COLO668 (cell line): ENCODE measurements around the gene TBC1D20.
A peak's percentile ranks its signal among the peaks of the same experiment; 100 is the strongest.

ENCODE experiments used
- DNase-seq: peaks from one replicate; lab custom pipeline; 2025; ENCODE audit not compliant: unreplicated experiment; lab: John Stamatoyannopoulos, UW

TBC1D20 gene

DNA sequence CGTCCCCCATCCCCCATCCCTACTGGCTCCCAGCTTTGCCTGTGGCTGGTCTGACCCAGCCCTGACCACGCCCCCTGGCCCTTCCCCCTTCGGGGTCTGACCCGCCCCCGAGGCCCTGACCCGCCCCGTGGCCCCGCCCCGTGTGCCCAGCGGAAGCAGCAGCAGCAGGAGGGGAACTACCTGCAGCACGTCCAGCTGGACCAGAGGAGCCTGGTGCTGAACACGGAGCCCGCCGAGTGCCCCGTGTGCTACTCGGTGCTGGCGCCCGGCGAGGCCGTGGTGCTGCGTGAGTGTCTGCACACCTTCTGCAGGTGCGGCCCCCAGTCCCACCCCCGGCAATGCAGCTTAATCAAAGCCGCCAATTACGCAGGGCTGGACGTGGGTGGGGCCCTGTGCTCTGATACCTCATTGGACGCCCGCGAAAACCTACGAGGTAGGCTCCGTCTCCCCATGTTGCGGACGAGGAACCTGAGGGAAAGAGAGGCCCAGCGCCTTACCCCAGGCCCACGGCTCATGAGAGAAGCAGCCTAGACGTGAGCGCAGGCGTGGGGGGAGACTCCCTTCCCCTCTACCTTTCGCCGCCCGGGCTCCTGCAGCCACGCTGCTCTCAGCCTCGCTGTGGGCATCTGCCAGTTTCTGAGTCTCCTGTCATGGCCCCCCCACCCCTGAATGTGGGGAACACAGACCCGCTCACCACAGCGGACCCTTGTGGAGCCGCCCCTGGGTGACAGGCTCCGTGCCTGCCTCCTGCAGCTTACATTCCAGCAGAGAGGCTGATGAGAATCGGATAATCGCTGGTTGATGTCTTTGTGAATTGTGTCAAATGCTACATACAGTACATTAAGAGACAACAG lies 41.4 kb downstream of the TBC1D20 start:
- peak; percentile 67 for DNase-seq

- no peak for DNase-seq
These were observed 42.1 kb downstream of the TBC1D20 start for GRCh38 chr20:420166-420620.

GRCh38 chr20:419556-420165 lies 42.7 kb downstream of the TBC1D20 start:
- peak; percentile 98 for DNase-seq

- no peak for DNase-seq
These were observed 43.4 kb downstream of the TBC1D20 start for GRCh38 chr20:418858-419365.

DNA sequence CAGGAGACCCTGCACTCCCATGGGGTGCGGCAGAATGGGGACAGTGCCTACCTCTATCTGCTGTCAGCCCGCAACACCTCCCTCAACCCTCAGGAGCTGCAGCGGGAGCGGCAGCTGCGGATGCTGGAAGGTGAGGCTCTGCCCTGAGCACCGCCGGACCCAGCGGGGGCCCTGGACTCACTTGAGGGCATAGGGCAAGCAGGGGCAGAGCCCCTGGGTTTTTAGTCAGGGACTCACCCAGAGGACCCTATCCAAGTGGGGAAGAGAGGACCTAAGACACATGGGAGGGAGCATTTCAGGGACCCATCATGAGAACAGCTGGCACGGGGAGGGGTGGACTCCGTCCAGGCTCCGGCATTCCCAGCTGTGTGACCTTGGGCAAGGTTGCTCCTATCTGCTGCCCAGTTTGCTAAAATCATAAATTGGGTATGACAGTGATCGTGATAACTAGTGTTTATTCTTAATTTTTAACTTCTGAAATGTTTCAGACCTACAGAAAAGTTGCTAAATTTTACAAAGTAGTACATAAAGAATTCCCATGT lies 44.5 kb downstream of the TBC1D20 start:
- no peak for DNase-seq

- no peak for DNase-seq
These were observed 45.2 kb downstream of the TBC1D20 start for GRCh38 chr20:416950-417800.

DNA sequence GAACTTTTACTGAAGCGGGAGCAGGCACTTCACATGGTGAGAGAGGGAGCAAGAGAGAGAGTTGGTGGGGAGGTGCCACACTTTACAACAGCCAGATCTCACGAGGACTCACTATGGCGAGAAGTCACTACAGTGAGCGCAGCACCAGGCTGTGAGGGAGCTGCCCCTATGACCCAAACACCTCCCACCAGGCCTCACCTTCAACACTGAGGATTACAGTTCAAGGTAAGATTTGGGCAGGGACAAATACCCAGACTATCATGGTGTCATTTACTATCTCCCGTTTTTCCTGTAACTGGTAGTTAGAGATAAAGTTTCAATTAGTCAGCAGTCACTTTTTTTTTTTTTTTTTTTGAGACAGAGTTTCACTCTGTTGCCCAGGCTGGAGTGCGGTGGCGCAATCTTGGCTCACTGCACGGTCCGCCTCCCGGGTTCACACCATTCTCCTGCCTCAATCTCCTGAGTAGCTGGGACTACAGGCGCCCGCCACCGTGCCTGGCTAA lies 46.5 kb downstream of the TBC1D20 start:
- DNase-seq = no peak

- DNase-seq = no peak
These were observed 48.2 kb downstream of the TBC1D20 start for GRCh38 chr20:414161-414560.

DNA sequence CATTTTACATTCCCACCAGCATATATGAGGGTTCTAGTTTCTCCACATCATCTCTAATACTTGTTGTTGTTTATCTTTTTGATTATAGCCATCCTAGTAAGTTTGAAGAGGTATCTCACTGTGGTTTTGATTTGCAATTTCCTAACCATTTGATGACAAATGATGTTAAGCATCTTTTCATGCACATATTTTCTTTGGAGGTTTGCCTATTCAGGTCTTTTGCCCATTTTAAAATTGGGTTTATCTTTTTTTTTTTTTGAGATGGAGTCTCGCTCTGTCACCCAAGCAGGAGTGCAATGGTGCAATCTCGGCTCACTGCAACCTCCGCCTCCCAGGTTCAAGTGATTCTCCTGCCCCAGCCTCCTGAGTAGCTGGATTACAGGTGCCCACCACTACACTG lies 50.3 kb downstream of the TBC1D20 start:
- DNase-seq = no peak

GRCh38 chr20:409697-410559 lies 52.4 kb downstream of the TBC1D20 start:
- peak; percentile 52 for DNase-seq

DNA sequence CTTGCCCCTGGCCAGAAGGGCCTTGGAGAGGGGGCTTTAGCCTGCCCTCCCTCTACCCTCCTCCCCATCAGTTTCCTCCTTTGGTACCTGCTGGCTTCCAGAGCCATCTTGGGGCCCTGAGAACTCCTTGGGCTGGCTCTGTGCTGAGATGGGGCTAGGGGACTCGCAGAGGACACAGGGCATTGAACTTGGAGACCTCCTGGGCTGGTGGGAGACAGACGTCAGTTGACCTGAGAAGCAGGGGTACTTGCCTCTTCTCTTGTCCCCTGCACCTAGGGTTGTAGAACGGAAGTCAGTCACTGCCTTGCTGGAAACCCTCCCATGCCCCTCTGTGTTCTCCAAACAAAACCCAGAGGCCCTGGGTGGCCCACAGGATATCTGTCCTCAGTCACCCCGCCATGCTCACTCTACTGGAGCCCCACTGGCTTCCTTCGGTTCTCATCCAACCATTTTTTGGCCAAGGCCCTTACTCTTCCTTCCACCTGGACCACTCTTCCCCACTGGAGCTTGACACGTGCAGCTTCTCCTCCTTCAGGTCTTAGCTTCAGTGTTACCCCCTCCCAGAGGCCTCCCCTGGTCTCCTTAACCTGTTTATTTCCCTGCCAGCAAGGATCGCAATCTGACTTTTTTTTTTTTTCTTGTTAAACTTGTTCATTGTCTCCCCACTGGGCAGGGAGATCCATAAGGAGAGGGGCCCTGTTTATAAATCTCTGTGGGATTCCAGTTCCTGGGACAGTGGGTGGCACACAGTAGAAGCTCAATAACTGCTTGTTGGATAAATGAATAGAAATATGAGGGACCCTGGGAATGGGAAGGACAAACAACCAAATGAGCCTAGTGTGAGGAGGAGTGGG lies 53.3 kb downstream of the TBC1D20 start:
- peak; percentile 45 for DNase-seq

DNA sequence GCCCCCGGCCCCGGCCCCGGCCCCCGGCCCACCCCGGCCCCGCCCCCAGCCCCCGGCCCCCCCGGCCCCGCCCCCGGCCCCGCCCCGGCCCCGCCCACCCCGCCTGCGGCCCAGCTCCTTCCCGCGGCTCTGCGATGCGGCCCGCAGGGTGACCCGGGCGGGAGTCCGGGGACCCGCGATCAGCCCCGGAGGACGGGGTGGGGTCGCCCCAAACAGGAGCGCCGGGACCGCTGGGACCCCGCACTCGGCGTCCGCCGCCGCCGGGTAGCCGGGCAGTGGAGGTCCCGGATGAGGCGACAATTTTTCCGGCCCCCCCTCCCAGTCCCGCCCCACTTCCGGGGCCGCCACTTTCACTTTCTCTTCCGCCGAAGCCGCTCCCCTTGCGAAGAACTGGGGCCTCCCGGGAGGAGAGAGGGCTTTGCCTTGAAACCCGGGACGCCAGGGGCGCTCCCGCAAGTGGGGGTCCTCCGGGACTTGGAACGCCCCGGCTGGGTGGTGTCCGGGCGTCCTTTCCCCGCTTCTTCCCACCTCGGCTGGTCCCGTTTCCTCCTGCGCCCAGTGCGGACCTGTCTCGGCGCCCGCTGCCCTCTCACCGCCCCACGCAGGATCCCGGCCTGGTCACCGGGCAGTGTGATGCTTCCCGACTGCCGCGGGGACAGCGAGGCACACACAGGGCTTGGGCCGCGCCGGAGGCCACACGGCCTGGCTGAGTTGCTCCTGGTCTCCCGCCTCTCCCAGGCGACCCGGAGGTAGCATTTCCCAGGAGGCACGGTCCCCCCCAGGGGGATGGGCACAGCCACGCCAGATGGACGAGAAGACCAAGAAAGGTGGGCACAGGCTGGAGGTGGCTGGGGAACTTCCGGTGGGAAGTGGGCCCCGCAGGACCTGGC lies 54.1 kb downstream of the TBC1D20 start, which contains the start of gene RBCK1:
Gene RBCK1, plus strand, starts transcription at position 347 of the 890 bp plus-strand sequence. Its CDS starts 459 bp downstream, at position 806.
- peak; percentile 85 for DNase-seq

- DNase-seq = peak; percentile 89
These were observed 55.0 kb downstream of the TBC1D20 start for GRCh38 chr20:407133-407952.

DNA sequence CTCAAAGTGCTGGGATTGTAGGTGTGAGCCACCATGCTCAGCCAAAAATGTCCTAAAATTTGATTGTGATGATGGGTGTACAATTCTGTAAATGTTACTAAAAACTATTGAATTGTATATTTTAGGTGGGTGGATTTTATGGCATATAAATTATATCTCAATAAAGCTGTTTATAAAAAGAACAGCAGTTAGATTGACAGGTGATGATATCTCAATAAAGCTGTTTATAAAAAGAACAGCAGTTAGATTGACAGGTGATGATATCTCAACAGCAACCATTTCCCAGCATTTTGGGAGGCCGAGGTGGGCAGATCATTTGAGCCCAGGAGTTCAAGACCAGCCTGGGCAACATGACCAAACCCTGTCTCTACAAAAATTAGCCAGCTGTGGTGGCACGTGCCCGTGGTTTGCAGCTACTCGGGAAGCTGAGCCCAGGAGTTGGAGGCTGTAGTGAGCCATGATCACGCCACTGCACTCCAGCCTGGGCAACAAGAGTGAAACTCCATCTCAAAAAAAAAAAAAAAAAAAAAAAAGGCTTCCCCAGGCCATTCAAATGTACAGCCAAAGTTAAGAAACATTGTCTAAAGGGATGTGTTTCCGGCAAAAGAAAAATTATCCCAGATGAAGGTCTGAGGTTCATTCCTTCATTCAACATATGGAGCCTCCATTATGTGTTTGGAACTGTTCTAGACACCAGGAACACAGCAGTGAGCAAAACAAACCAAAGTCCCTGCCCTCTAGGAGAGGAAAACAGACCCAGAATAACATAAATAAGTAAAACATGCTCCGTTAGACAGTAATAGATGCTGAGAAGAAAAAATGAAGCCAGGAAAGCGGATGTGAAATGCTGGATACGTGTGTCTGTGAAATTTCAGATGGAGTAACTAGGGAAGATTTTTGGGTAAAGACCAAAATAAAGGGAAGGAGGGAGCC lies 55.9 kb downstream of the TBC1D20 start:
- DNase-seq = no peak

GRCh38 chr20:404088-404487 lies 58.2 kb downstream of the TBC1D20 start:
- DNase-seq = no peak

GRCh38 chr20:403582-403957 lies 58.8 kb downstream of the TBC1D20 start:
- DNase-seq = no peak
